ENCODE measurements around the gene PBOV1.
"Not testable (repeated sequence)": the region's sequence is repeated elsewhere in the genome, so short reads cannot be mapped to it uniquely, and the experiment has no call there.

PBOV1 gene

GRCh38 chr6:138215093-138215782 is 3.1 kb downstream of the PBOV1 start:
- FAIRE-seq = no peak
- no peak for TF ChIP-seq POLR2AphosphoS5 (IDR thresholded peaks at IDR 0.05; ENCODE audit: low read depth, low read length)
- no peak for TF ChIP-seq POLR2A (IDR thresholded peaks at IDR 0.05; ENCODE audit: low read depth, low read length)
- no peak for TF ChIP-seq POU2F2 (IDR thresholded peaks at IDR 0.05; ENCODE audit: low read depth, low read length)
- TF ChIP-seq TAF1 (IDR thresholded peaks at IDR 0.05; ENCODE audit: low read depth, low read length) = no peak
- TF ChIP-seq SPI1 (IDR thresholded peaks at IDR 0.05; ENCODE audit: low read depth, low read length) = no peak
- no peak for TF ChIP-seq PAX5 (IDR thresholded peaks at IDR 0.05; ENCODE audit: insufficient read depth, low read length, severe bottlenecking)
- no peak for DNase-seq (ENCODE audit: insufficient read length, low spot score)

- not testable (repeated sequence) for DNase-seq (ENCODE audit: insufficient read length, low spot score); FAIRE-seq
These were observed 5.8 kb downstream of the PBOV1 start for GRCh38 chr6:138212530-138212929.

GRCh38 chr6:138211601-138212000 is 6.7 kb downstream of the PBOV1 start:
- FAIRE-seq (no peak), DNase-seq (ENCODE audit: insufficient read length, low spot score) (no peak)
- TF ChIP-seq SPI1 (IDR thresholded peaks at IDR 0.05; ENCODE audit: low read depth, low read length) = no peak
- no peak for TF ChIP-seq POLR2AphosphoS5 (IDR thresholded peaks at IDR 0.05; ENCODE audit: low read depth, low read length)
- no peak for TF ChIP-seq POU2F2 (IDR thresholded peaks at IDR 0.05; ENCODE audit: low read depth, low read length)
- TF ChIP-seq POLR2A (IDR thresholded peaks at IDR 0.05; ENCODE audit: low read depth, low read length) = no peak
- TF ChIP-seq TAF1 (IDR thresholded peaks at IDR 0.05; ENCODE audit: low read depth, low read length) = no peak
- TF ChIP-seq PAX5 (IDR thresholded peaks at IDR 0.05; ENCODE audit: insufficient read depth, low read length, severe bottlenecking) = no peak

- TF ChIP-seq TAF1 (IDR thresholded peaks at IDR 0.05; ENCODE audit: low read depth, low read length) (0 out of 2 replicates have a peak, but pooled peaks have one; percentile 22), PAX5 (IDR thresholded peaks at IDR 0.05; ENCODE audit: insufficient read depth, low read length, severe bottlenecking) (no peak)
- DNase-seq (ENCODE audit: insufficient read length, low spot score) (no peak), FAIRE-seq (no peak)
These were observed 7.2 kb downstream of the PBOV1 start for GRCh38 chr6:138211048-138211581.

- DNase-seq (ENCODE audit: insufficient read length, low spot score) = no peak
- FAIRE-seq = no peak
- no peak for TF ChIP-seq POU2F2 (IDR thresholded peaks at IDR 0.05; ENCODE audit: low read depth, low read length)
- no peak for TF ChIP-seq PAX5 (IDR thresholded peaks at IDR 0.05; ENCODE audit: insufficient read depth, low read length, severe bottlenecking)
- no peak for TF ChIP-seq POLR2AphosphoS5 (IDR thresholded peaks at IDR 0.05; ENCODE audit: low read depth, low read length)
- no peak for TF ChIP-seq TAF1 (IDR thresholded peaks at IDR 0.05; ENCODE audit: low read depth, low read length)
- TF ChIP-seq SPI1 (IDR thresholded peaks at IDR 0.05; ENCODE audit: low read depth, low read length) = no peak
- TF ChIP-seq POLR2A (IDR thresholded peaks at IDR 0.05; ENCODE audit: low read depth, low read length) = no peak
These were observed 11.4 kb downstream of the PBOV1 start for GRCh38 chr6:138206862-138207261.

GRCh38 chr6:138205437-138206094 is 12.7 kb downstream of the PBOV1 start:
- no peak for FAIRE-seq

GRCh38 chr6:138204792-138205384 is 13.4 kb downstream of the PBOV1 start:
- DNase-seq (ENCODE audit: insufficient read length, low spot score) (no peak), FAIRE-seq (no peak)
- TF ChIP-seq PAX5 (IDR thresholded peaks at IDR 0.05; ENCODE audit: insufficient read depth, low read length, severe bottlenecking) (no peak), TAF1 (IDR thresholded peaks at IDR 0.05; ENCODE audit: low read depth, low read length) (no peak), SPI1 (IDR thresholded peaks at IDR 0.05; ENCODE audit: low read depth, low read length) (no peak), POU2F2 (IDR thresholded peaks at IDR 0.05; ENCODE audit: low read depth, low read length) (no peak), POLR2A (IDR thresholded peaks at IDR 0.05; ENCODE audit: low read depth, low read length) (no peak), POLR2AphosphoS5 (IDR thresholded peaks at IDR 0.05; ENCODE audit: low read depth, low read length) (no peak)

More at GRCh38 chr6:138205437-138206094, 12.7 kb downstream of the PBOV1 start:
- TF ChIP-seq PAX5 (IDR thresholded peaks at IDR 0.05; ENCODE audit: insufficient read depth, low read length, severe bottlenecking) (no peak), SPI1 (IDR thresholded peaks at IDR 0.05; ENCODE audit: low read depth, low read length) (no peak), TAF1 (IDR thresholded peaks at IDR 0.05; ENCODE audit: low read depth, low read length) (no peak), POU2F2 (IDR thresholded peaks at IDR 0.05; ENCODE audit: low read depth, low read length) (no peak), POLR2A (IDR thresholded peaks at IDR 0.05; ENCODE audit: low read depth, low read length) (no peak), POLR2AphosphoS5 (IDR thresholded peaks at IDR 0.05; ENCODE audit: low read depth, low read length) (no peak)
- no peak for DNase-seq (ENCODE audit: insufficient read length, low spot score)

- DNase-seq (ENCODE audit: insufficient read length, low spot score) = no peak
- no peak for FAIRE-seq
- TF ChIP-seq POU2F2 (IDR thresholded peaks at IDR 0.05; ENCODE audit: low read depth, low read length) = no peak
- no peak for TF ChIP-seq PAX5 (IDR thresholded peaks at IDR 0.05; ENCODE audit: insufficient read depth, low read length, severe bottlenecking)
- no peak for TF ChIP-seq POLR2AphosphoS5 (IDR thresholded peaks at IDR 0.05; ENCODE audit: low read depth, low read length)
- TF ChIP-seq SPI1 (IDR thresholded peaks at IDR 0.05; ENCODE audit: low read depth, low read length) = no peak
- no peak for TF ChIP-seq TAF1 (IDR thresholded peaks at IDR 0.05; ENCODE audit: low read depth, low read length)
- TF ChIP-seq POLR2A (IDR thresholded peaks at IDR 0.05; ENCODE audit: low read depth, low read length) = no peak
These were observed 14.0 kb downstream of the PBOV1 start for GRCh38 chr6:138204303-138204702.

- DNase-seq (ENCODE audit: insufficient read length, low spot score) = no peak
- TF ChIP-seq POU2F2 (IDR thresholded peaks at IDR 0.05; ENCODE audit: low read depth, low read length) (no peak), PAX5 (IDR thresholded peaks at IDR 0.05; ENCODE audit: insufficient read depth, low read length, severe bottlenecking) (no peak), SPI1 (IDR thresholded peaks at IDR 0.05; ENCODE audit: low read depth, low read length) (no peak), POLR2AphosphoS5 (IDR thresholded peaks at IDR 0.05; ENCODE audit: low read depth, low read length) (no peak), TAF1 (IDR thresholded peaks at IDR 0.05; ENCODE audit: low read depth, low read length) (no peak), POLR2A (IDR thresholded peaks at IDR 0.05; ENCODE audit: low read depth, low read length) (no peak)
- no peak for FAIRE-seq
These were observed 15.0 kb downstream of the PBOV1 start for GRCh38 chr6:138203315-138203714.
